Nephron (organoid): ENCODE data around the gene KDM4C.

Experiments
- H3K27ac Mint-ChIP-seq, 3 experiments: 2 replicates each; pipeline ENCODE4 v1.8.0; 2020; ENCODE audit warnings: mixed read lengths in 3 of 3, mild to moderate bottlenecking in 2 of 3, moderate library complexity in 1 of 3
- H3K27me3 Mint-ChIP-seq: 2 replicates; pipeline ENCODE4 v1.8.0; 2021; ENCODE audit warnings: low read depth, mild to moderate bottlenecking, moderate library complexity, mixed read lengths
- H3K36me3 Mint-ChIP-seq: 2 replicates; pipeline ENCODE4 v1.8.0; 2020; ENCODE audit warnings: low read depth, mixed read lengths
- H3K4me1 Mint-ChIP-seq: 2 replicates; pipeline ENCODE4 v1.8.0; 2020; ENCODE audit warnings: mixed read lengths
- H3K4me3 Mint-ChIP-seq, 3 experiments: 2 replicates each; pipeline ENCODE4 v1.8.0; 2020; ENCODE audit warnings: mild to moderate bottlenecking in 3 of 3, mixed read lengths in 3 of 3, moderate library complexity in 2 of 3
- H3K9me3 Mint-ChIP-seq: 2 replicates; pipeline ENCODE4 v1.8.0; 2020; ENCODE audit warnings: mixed read lengths
- CTCF ChIP-seq, 3 experiments: fragments of 200-600 bp; sonication (generic); IDR thresholded peaks; one replicate each; pipeline ENCODE4 v1.5.0; 2021; ENCODE audit warnings: antibody characterized with exemption in 3 of 3; ENCODE audit not compliant: unreplicated experiment in 3 of 3

The KDM4C gene

DNA sequence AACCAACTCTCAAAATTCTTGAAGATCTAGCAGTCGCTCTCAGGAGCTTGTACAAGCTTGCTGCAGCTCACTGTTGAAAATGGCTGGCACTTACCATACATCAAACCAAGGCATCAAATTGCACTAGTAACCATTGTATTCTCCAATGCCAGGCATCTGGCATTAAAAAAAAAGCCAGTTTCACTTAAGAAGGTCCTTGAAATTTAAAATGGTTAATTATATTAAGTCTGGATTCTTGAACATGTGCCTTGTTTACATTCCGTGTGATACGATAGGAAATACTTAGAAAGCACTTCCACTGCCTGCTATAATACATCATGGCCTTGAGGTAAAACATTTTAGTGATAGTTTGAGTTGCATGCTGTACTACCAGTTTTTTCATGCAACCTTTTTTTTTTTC is 300.7 kb downstream of the KDM4C start:
- Mint-ChIP-seq H3K27me3 (no peaks in the 10 kb centered on the region), H3K4me3 (no peak overlapping the region), H3K27ac (no peak overlapping the region), H3K9me3 (no peaks in the 10 kb centered on the region), H3K36me3 (no peaks in the 10 kb centered on the region), H3K4me1 (peaks cover 25% of the 10 kb centered on the region)
- TF ChIP-seq CTCF (IDR thresholded peaks at IDR 0.05; ENCODE audit: unreplicated experiment in 3 of 3), result no peak

DNA sequence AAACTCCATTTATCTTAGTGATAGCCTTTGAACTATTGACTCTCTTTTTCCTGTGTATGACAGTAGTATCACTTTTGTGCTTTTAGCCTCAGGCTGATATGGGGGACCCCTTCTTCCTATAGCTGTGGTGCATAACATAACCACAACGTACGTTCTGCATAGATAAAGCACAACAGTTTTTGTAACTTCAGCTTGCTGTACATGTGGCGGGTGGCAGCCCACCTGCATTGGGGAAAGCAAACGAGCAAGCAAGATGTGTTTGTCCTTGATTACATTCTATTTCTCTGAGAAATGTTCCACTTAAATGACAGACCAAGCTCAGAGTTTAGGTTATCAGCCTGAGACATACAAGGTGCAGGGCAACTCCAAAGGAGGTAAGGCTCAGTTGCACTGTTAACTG is 309.4 kb downstream of the KDM4C start:
- Mint-ChIP-seq H3K4me3 (no peak overlapping the region), H3K4me1 (no peaks in the 10 kb centered on the region), H3K9me3 (no peaks in the 10 kb centered on the region), H3K36me3 (no peaks in the 10 kb centered on the region), H3K27ac (no peak overlapping the region), H3K27me3 (no peaks in the 10 kb centered on the region)
- no peak for TF ChIP-seq CTCF (IDR thresholded peaks at IDR 0.05; ENCODE audit: unreplicated experiment in 3 of 3)

GRCh38 chr9:7071916-7072315 is 314.1 kb downstream of the KDM4C start:
- Mint-ChIP-seq H3K9me3 (no peaks in the 10 kb centered on the region), H3K27me3 (no peaks in the 10 kb centered on the region), H3K27ac (no peak overlapping the region), H3K36me3 (peaks cover 3% of the 10 kb centered on the region), H3K4me1 (no peaks in the 10 kb centered on the region), H3K4me3 (no peak overlapping the region)
- TF ChIP-seq CTCF (IDR thresholded peaks at IDR 0.05; ENCODE audit: unreplicated experiment in 3 of 3), result no peak

- Mint-ChIP-seq H3K27ac (no peak overlapping the region), H3K4me1 (no peaks in the 10 kb centered on the region), H3K27me3 (no peaks in the 10 kb centered on the region), H3K9me3 (no peaks in the 10 kb centered on the region), H3K4me3 (no peak overlapping the region), H3K36me3 (peaks cover 3% of the 10 kb centered on the region)
- TF ChIP-seq CTCF (IDR thresholded peaks at IDR 0.05; ENCODE audit: unreplicated experiment in 3 of 3), result no peak
Measured at GRCh38 chr9:7073706-7074105, 315.9 kb downstream of the KDM4C start.

DNA sequence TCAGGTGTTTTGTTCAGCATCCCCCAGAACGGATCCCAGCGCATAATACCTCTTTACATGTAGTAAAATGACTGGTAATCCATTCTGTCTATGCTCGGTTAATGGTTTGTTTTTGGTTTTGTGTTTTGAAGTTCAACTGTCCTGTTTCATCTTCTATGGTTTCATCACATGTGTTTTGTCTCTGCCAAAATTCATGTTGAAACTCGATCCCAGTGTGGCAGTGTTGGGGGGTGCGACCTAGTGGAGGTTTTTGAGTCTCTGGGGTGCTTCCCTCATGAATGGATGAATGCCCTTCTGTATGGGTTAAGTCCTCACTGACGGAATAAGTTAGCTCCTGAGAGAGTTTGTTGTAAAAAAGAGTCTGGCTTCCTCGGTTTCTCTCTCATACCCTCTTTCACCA is 317.4 kb downstream of the KDM4C start:
- no peaks in the 10 kb centered on the region for H3K27me3 Mint-ChIP-seq
- no peak overlapping the region for H3K27ac Mint-ChIP-seq
- H3K9me3 Mint-ChIP-seq, result no peaks in the 10 kb centered on the region
- no peak overlapping the region for H3K4me3 Mint-ChIP-seq
- H3K36me3 Mint-ChIP-seq, result peaks cover 3% of the 10 kb centered on the region
- no peaks in the 10 kb centered on the region for H3K4me1 Mint-ChIP-seq
- TF ChIP-seq CTCF (IDR thresholded peaks at IDR 0.05; ENCODE audit: unreplicated experiment in 3 of 3), result no peak

GRCh38 chr9:7079051-7079450 is 321.3 kb downstream of the KDM4C start:
- Mint-ChIP-seq H3K36me3 (peaks cover 3% of the 10 kb centered on the region), H3K4me1 (no peaks in the 10 kb centered on the region), H3K27ac (no peak overlapping the region), H3K27me3 (no peaks in the 10 kb centered on the region), H3K4me3 (no peak overlapping the region), H3K9me3 (no peaks in the 10 kb centered on the region)
- TF ChIP-seq CTCF (IDR thresholded peaks at IDR 0.05; ENCODE audit: unreplicated experiment in 3 of 3), result no peak
